ENCODE results near the gene TFIP11. TPM values are rescaled to one million over a fixed set of nuclear protein-coding genes. Genes with fewer than 3 reads are reported as not detected.

TFIP11 gene
- total RNA-seq, 3 donors from 2014 or later, result 27.5 to 34.5 (median 29.0) TPM

DNA sequence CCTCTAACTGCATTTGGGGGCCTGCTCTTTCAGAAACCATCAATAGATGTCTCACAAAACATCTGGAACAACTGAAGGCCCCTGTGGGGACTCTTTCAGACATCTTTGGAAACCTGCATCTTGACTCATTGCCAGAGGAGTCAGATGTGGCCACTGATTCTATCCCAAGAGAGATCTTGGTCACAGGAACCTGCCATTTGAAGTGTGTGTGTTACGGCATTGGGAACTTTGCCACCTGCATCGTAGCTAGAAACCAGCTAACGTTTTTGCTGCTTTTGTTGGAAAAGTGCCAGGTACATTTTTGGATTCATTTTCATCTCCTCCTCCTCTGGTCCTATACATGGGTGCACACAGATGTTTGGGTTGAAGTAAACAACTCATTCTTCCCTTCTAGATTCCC is 24.3 kb downstream of the TFIP11 start:
- H3K4me1 ChIP-seq, result peaks cover 0 to 11% of the 10 kb centered on the region in 2 donors
- peaks cover 5% of the 10 kb centered on the region for H3K36me3 ChIP-seq
- H3K4me3 ChIP-seq, result no peak overlapping the region
- TF ChIP-seq, protein P1, sequence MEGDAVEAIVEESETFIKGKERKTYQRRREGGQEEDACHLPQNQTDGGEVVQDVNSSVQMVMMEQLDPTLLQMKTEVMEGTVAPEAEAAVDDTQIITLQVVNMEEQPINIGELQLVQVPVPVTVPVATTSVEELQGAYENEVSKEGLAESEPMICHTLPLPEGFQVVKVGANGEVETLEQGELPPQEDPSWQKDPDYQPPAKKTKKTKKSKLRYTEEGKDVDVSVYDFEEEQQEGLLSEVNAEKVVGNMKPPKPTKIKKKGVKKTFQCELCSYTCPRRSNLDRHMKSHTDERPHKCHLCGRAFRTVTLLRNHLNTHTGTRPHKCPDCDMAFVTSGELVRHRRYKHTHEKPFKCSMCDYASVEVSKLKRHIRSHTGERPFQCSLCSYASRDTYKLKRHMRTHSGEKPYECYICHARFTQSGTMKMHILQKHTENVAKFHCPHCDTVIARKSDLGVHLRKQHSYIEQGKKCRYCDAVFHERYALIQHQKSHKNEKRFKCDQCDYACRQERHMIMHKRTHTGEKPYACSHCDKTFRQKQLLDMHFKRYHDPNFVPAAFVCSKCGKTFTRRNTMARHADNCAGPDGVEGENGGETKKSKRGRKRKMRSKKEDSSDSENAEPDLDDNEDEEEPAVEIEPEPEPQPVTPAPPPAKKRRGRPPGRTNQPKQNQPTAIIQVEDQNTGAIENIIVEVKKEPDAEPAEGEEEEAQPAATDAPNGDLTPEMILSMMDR (IDR thresholded peaks at IDR 0.05), result no peak
- TF ChIP-seq POLR2A (IDR thresholded peaks at IDR 0.05) (no peak), POLR2AphosphoS5 (IDR thresholded peaks at IDR 0.05) (no peak)
- H3K27ac ChIP-seq, result no peak overlapping the region
- intact Hi-C loops (cut with DNase I; ENCODE audit: low total_unique reads), result no loop called here
- H3K9me3 ChIP-seq, result no peaks in the 10 kb centered on the region
- no peak for DNase-seq (ENCODE audit: low spot score in 2 of 2)
- no peaks in the 10 kb centered on the region for H3K27me3 ChIP-seq

GRCh38 chr22:26486394-26486793 is 25.9 kb downstream of the TFIP11 start:
- Histone ChIP-seq H3K4me3 (no peak overlapping the region), H3K36me3 (no peaks in the 10 kb centered on the region), H3K27ac (no peak overlapping the region), H3K27me3 (no peaks in the 10 kb centered on the region), H3K4me1 (peaks cover 0 to 14% of the 10 kb centered on the region in 2 donors), H3K9me3 (no peaks in the 10 kb centered on the region)
- TF ChIP-seq, protein P1 (IDR thresholded peaks at IDR 0.05), result no peak
- TF ChIP-seq POLR2A (IDR thresholded peaks at IDR 0.05) (no peak), POLR2AphosphoS5 (IDR thresholded peaks at IDR 0.05) (no peak)
- intact Hi-C loops (cut with DNase I; ENCODE audit: low total_unique reads), result no loop called here
- DNase-seq (ENCODE audit: low spot score in 2 of 2), result no peak

- no peak overlapping the region for H3K27ac ChIP-seq
- H3K9me3 ChIP-seq, result no peaks in the 10 kb centered on the region
- no peak overlapping the region for H3K4me3 ChIP-seq
- no peaks in the 10 kb centered on the region for H3K36me3 ChIP-seq
- TF ChIP-seq, protein P1 (IDR thresholded peaks at IDR 0.05), result no peak
- H3K4me1 ChIP-seq, result peaks cover 0 to 14% of the 10 kb centered on the region in 2 donors
- intact Hi-C loops (cut with DNase I; ENCODE audit: low total_unique reads), result no loop called here
- no peak for DNase-seq (ENCODE audit: low spot score in 2 of 2)
- H3K27me3 ChIP-seq, result no peaks in the 10 kb centered on the region
Measured at GRCh38 chr22:26485806-26486390, 26.4 kb downstream of the TFIP11 start.

DNA sequence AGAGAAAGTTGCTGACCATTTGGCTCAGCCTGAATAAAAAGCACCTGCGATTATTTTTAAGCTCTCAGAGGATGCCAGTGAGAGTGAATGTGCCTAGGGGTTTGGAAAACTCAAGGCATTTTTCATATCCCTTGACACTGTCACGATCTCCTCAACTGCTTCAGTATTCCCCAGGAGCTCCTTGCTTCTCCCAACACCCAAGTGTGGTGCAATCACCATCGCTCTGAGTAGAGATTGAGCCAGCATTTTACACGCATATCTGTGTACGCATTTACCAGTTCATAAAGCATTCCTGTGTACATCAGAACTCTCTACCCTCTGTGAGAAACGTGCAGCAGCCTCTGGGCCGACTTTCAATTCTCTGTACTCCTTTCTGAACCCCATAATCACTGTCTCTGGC is 27.3 kb downstream of the TFIP11 start:
- Histone ChIP-seq H3K4me1 (peaks cover 6 to 14% of the 10 kb centered on the region in 2 donors), H3K4me3 (peak overlapping the region in 1 of 3 donors; percentile 84), H3K27ac (peak overlapping the region; percentile 21 to 98), H3K36me3 (no peaks in the 10 kb centered on the region), H3K9me3 (no peaks in the 10 kb centered on the region), H3K27me3 (no peaks in the 10 kb centered on the region)
- TF ChIP-seq, protein P1 (IDR thresholded peaks at IDR 0.05), result no peak
- TF ChIP-seq POLR2A (IDR thresholded peaks at IDR 0.05), result no peak
- no peak for TF ChIP-seq POLR2AphosphoS5 (IDR thresholded peaks at IDR 0.05)
- DNase-seq (ENCODE audit: low spot score in 2 of 2), result no peak
- intact Hi-C loops (cut with DNase I; ENCODE audit: low total_unique reads), result no loop called here

DNA sequence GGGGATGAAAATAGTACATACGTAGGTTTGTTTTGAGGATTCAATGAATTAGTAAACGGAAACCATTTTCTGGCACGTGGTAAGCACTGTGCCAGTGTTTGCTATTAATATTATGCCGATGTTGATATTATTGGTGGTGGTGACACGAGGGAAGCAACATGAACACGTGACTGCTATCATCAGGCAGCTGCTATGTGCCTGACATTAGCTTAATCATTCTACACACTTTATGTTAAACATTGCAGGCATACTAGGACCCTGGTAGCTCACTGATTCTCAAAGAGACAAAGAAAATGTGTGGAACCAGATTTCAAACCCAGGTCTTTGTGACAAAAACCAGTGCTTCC is 27.9 kb downstream of the TFIP11 start:
- no peaks in the 10 kb centered on the region for H3K36me3 ChIP-seq
- H3K27me3 ChIP-seq, result no peaks in the 10 kb centered on the region
- peak overlapping the region; percentile 84 to 96 (median 87) for H3K4me3 ChIP-seq
- H3K9me3 ChIP-seq, result no peaks in the 10 kb centered on the region
- peak overlapping the region; percentile 97 to 98 for H3K27ac ChIP-seq
- intact Hi-C loops (cut with DNase I; ENCODE audit: low total_unique reads), result no loop called here
- DNase-seq (ENCODE audit: low spot score in 2 of 2), result no peak
- H3K4me1 ChIP-seq, result peaks cover 11 to 14% of the 10 kb centered on the region in 2 donors
- TF ChIP-seq, protein P1 (IDR thresholded peaks at IDR 0.05), result no peak
- TF ChIP-seq POLR2A (IDR thresholded peaks at IDR 0.05) (no peak), POLR2AphosphoS5 (IDR thresholded peaks at IDR 0.05) (no peak)
